GM19238 (cell line): ENCODE results near the gene EFCC1.
"Not testable (repeated sequence)": the region's sequence is repeated elsewhere in the genome, so short reads cannot be mapped to it uniquely, and the experiment has no call there.

Experiments
- DNase-seq: peaks from one replicate; pipeline ENCODE4 v3.0.0; 2011; ENCODE audit warnings: low spot score; ENCODE audit not compliant: insufficient read length

The EFCC1 gene

DNA sequence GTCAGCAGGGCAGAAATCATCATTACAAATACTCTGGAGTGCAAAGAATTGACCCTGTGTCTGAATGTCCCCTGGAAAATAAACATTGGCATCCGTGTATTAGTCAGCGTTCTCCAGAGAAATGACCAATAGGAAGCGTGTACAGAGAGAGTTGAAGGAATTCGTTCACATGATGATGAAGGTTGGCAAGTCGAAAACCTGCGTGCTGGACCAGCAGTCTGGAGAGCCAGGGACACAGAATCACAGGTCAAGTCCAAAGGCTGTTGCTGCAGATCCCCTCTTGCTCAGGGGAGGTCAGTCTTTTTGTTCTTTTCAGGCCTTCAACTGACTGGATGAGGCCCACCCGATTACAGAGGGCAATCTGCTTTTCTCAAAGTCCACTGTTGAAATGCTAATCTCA is 76.1 kb downstream of the EFCC1 start:
- DNase-seq: no peak

DNA sequence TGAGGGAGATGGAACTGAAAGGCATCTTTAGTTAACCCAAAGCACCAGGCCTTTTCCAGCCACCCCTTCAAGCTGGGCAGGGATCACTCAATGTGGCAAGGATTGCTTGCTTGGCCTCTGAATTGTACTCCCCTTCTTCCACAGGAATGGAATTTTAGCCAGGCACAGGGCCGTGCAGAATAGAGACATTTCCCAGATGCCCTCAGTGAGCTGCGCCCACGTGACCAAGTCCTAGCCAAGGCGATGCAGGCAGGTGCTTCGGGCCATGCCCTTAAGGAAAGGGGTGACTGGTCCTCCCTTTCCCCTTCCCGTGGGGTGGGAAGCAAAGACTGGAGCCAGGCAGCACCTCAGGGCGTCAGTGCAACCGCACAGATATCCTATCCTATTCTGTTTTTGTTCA is 77.4 kb downstream of the EFCC1 start:
- no peak for DNase-seq

DNA sequence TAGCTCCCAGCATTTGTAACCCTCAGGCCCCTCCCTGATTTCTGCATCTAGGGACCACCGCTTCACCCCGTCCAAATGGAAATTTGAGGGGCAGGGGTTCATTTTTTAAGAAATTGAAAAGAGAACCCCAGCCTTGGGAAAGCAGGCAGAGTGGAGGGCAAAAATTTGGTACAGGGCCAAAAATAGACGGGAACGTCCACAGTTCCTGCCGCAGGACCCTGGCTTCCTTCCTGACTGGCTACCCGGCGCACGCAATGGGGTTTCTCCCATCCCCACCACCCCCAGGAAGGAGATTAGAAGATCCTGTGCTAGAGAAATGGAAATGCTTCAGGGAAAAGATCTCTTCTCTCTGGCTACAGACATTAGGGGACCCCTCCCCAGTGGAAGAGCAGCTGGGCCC is 80.4 kb downstream of the EFCC1 start:
- DNase-seq: no peak

DNA sequence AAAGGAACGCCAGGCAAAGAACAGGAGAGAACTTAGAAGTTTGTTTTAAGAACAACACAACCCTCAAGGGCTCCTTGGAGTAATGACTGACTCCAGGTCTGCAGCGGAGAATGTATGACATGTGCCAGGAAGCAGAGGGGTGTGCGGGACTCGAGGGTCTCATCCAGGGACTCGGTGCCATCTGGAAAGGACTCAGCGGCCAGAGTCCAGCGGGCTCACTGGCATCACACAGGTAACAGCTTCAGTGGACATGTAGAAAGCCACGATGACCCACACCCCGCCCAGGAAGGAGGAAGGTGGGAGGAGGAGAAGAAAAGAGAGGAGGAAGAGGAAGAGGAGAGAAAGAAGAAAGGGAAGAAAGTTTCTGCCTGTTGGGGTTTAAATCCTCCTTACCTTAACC is 80.9 kb downstream of the EFCC1 start:
- DNase-seq: no peak

DNA sequence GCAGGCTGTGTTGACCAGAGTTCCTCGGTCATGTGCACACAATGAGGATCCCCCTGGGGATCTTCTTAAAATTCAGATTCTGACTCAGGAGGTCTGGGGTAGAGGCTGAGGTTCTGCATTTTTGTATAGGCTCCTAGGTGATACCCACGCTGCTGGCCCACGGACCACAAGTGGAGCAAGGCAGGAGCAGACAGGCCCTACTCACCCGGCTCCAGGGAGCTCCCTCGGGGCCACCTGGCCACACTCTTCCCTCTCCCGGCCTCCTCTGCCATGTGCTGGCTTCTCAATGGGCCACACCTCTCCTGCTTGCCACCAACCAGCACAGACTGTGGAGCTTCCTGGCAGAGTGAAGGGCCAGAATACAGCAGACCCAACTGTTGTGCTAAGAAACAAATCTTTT is 83.4 kb downstream of the EFCC1 start:
- DNase-seq: no peak

DNA sequence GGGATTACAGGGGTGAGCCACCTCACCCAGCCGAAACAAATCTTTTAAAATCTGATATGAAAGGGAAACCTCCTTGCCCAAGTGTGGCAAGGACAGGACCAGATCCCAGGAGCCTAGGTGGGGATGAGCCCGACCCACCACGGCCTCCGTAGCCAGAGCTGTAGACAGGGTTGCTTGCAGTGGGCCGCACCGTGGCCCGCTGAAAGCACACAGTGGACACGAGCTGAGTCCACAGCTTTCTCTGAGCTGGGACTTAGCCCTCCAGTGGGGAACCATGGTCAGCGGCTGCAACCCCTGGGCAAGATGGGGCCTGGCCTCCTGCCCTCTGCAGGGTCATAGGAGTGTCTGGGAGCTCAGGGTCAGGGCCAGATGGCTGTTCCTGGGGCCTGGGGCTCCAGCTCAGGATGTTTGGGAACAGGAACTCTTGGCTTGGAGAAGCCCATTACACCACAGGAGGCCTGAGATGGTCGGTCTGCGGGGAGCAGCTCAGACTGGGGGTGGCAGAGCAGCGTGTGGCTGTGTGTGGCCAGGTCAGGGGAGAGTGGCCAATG is 84.1 kb downstream of the EFCC1 start:
- no peak for DNase-seq

DNA sequence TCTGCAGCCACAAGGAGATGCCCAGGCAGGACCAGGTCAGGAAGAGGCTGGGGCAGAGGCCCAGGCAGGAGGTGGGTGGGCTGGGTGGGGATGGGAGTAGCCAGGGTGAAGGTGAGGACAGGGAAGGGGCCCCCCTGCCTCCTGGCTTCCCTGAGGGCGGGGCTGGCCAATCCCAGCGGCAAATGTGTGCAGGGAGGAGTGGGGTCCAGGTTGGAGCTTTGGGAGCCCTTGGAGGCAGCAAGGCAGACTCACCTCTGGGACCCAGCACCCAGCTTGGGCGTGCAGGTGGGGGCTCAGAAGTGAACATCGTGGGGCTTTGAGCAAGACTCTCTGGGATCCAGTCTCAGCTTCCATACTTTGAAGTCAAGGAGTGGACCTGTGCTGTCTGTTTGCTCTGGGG is 84.7 kb downstream of the EFCC1 start:
- DNase-seq: no peak

DNA sequence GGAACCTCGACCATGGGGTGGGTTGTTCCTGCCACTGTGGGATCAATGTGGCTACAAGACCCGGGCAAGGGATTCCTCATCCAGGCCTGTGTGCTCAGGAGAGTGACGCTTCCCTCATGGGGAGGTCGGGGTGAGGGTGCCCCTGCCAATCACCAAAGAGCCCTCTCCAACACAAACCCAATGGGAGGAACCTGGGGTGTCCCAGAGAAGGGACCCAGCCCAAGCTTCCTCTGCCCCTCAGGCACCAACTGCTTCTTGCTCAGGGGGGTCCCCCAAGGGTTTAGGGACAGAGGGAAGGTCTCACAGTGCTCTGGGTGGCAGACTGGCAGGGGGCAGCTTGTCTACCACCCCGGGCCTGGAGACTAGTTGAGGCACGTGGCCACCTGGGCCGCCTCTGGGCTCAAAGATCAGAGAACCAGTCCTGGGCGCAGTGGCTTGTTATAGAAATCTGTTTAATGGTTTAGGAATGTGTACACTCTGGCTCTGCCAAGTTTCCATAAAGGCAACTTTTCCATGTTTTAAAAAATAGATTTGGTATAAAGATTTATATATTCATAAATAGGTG is 86.1 kb downstream of the EFCC1 start:
- DNase-seq: no peak

DNA sequence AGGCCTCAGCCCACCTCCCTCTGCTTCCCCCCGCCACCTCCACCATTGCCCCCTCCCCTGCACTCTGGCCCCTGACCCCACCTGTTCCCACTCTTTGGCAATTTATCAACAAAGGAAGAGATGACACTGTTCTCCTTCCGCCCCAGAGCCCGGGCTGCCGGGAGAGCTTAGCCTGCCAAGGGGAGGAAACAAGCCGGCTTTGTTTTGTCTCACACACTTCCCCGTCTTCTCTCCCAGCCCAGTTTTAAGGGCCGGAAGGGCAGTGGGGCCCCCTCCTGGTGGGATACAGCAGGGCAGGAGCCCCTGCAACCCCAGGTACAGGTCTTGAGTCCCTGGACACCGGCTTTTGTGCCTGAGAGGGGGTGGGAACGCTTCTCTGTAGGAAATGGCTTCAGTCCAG is 86.8 kb downstream of the EFCC1 start:
- not testable (repeated sequence) for DNase-seq

DNA sequence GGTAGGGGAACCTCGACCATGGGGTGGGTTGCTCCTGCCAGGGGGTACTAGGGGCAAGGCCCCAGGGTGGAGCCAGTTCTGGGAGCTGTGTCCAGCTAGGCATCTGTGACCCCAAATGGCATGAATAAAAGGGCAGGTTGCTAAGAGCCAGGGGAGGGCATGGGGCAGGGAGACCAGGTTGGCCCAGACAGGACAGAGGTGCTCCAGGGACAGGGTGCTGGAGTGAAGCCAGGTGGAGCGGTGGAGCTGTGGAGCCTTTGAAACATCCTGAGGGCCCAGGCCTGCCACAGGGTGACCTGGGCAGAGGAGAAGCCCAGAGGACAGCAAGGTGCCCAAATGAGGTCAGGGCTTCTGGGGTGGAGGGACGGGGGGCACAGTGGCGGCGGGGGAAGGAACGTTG is 87.2 kb downstream of the EFCC1 start:
- DNase-seq: not testable (repeated sequence)
